Body of pancreas (tissue), 4 donors: ENCODE results near the gene MFSD12. TPM values are rescaled to one million over a fixed set of nuclear protein-coding genes. Genes with fewer than 3 reads are reported as not detected.

Source experiments
- ATAC-seq: fragments of 150-250 bp; one replicate; pipeline ENCODE4 v1.9.1; 2016
- DNase-seq, 4 donors: peaks; one replicate each; pipeline ENCODE4 v3.0.0-alpha.2; 2019
- H3K27ac ChIP-seq, 4 donors: fragments of 200-600 bp; sonication (generic); 1 replicate in 3 of 4; 2 replicates in 1 of 4; pipeline versions ENCODE4 v1.5.1 to v1.6.1; 2016 to 2019; ENCODE audit warnings: mild to moderate bottlenecking in 1 of 4, mixed read lengths in 1 of 4, moderate library complexity in 1 of 4
- H3K27me3 ChIP-seq, 2 donors: fragments of 200-600 bp; sonication (generic); one replicate each; pipeline ENCODE4 v1.6.0; 2016; ENCODE audit warnings: mild to moderate bottlenecking in 1 of 2
- H3K36me3 ChIP-seq, 2 donors: fragments of 200-600 bp; sonication (generic); replicated peaks in 1 of 2; 2 replicates each; pipeline ENCODE4 v1.5.1; 2016; ENCODE audit warnings: low read depth in 2 of 2; ENCODE audit not compliant: insufficient read depth in 1 of 2
- H3K4me1 ChIP-seq: fragments of 200-600 bp; sonication (generic); one replicate; pipeline ENCODE4 v1.6.0; 2016
- H3K4me3 ChIP-seq, 2 donors: fragments of 200-600 bp; sonication (generic); 1 replicate in 1 of 2; 2 replicates in 1 of 2; pipeline ENCODE4 v1.5.1; 2016 to 2019
- H3K9me3 ChIP-seq, 3 donors: fragments of 200-600 bp; sonication (generic); 1 replicate in 2 of 3; 2 replicates in 1 of 3; pipeline ENCODE4 v1.5.1; 2016
- CTCF ChIP-seq, 7 experiments: fragments of 450-650 bp in 4 of 7; fragments of 200-600 bp in 3 of 7; sonication (generic) in 3 of 7; IDR thresholded peaks; one replicate each; pipeline ENCODE4 v1.5.1; 2016 to 2019; ENCODE audit warnings: antibody characterized with exemption in 7 of 7
- POLR2A ChIP-seq, 3 donors: fragments of 450-650 bp; IDR thresholded peaks; one replicate each; pipeline ENCODE4 v1.6.1; 2016; ENCODE audit warnings: antibody characterized with exemption in 3 of 3, mild to moderate bottlenecking in 2 of 3
- WGBS, 2 donors: methylation state at CpG; one replicate each; pipeline ENCODE4 v1.1.5; 2017; 5-methylcytosine and 5-hydroxymethylcytosine counted together
- intact Hi-C: fragments of 100-400 bp; cut with DNase I; formaldehyde crosslinking; loops from one replicate; pipeline ENCODE4 v1.15.1; 2023
- total RNA-seq, 2 donors: library from RNA; depleted of rRNA; stranded (reverse); fragments of >200 nt; gene quantifications; one replicate each; pipeline ENCODE4 v1.1.0, GENCODE V29; 2016

MFSD12 gene
- total RNA-seq, 2 donors from 2014 or later: 64.3 to 78.8 TPM

- H3K27ac ChIP-seq: no peak overlapping the region
- no peaks in the 10 kb centered on the region for H3K27me3 ChIP-seq
- H3K9me3 ChIP-seq: no peaks in the 10 kb centered on the region
- no peak overlapping the region for H3K4me3 ChIP-seq
- no peak for TF ChIP-seq POLR2A (IDR thresholded peaks at IDR 0.05)
- no peak for TF ChIP-seq CTCF (IDR thresholded peaks at IDR 0.05)
- H3K4me1 ChIP-seq: peaks cover 28% of the 10 kb centered on the region
- intact Hi-C loops: no loop called here
- no peaks in the 10 kb centered on the region for H3K36me3 ChIP-seq
- DNase-seq: no peak
- WGBS, 2 donors: 73 to 91% methylated on average over 7 of the region's 7 CpGs
- ATAC-seq: no peak
These were observed 36.3 kb downstream of the MFSD12 start for GRCh38 chr19:3521104-3521445.

DNA sequence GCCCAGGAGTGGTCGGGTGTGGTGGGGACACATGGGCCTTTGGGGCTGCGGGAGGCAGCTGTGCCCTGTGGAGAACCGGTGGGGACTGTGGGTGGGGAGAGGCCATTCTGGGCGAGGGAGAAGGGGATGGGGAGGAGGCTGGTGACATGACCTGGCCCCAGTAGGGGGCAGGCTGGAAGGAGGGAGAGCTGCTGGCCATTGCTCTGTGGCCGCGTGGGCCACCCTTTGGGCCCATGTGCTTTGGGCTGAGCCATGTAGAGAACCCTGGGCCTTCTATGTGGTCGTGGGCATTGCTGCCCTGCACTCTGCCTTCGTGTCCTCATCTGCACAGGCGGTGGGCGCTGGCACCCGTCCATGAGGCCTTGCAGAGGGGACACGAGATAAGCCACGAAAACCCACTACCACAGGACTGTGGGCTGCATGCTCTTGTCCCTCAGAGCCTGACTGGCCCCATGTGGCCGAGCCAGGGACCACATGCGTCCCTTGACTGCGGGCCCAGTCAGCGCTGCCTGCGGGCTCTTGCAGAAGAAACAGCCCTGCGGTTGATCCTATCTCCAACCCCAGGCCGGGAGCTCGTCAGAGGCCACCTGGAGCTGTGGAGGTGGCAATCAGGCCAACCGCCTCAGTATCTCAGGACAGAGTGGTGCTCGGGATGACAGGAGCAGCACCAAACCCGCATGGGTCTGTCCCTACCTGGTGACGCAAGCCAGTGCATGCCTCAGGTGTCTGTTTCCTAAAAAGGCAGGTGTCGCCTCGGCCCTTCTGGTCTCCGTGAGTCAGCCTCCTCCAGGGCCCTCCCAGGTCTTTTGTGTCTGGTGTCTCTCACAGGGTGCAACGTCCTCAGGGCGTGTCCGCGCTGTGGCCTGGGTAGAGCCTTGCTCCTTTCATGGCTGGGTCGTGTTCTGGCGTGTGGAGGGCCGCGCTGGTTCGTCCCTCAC is 37.0 kb downstream of the MFSD12 start:
- no peaks in the 10 kb centered on the region for H3K36me3 ChIP-seq
- WGBS, 2 donors: 84 to 87% methylated on average over 6 to 37 of the region's 37 CpGs
- no peak for DNase-seq

DNA sequence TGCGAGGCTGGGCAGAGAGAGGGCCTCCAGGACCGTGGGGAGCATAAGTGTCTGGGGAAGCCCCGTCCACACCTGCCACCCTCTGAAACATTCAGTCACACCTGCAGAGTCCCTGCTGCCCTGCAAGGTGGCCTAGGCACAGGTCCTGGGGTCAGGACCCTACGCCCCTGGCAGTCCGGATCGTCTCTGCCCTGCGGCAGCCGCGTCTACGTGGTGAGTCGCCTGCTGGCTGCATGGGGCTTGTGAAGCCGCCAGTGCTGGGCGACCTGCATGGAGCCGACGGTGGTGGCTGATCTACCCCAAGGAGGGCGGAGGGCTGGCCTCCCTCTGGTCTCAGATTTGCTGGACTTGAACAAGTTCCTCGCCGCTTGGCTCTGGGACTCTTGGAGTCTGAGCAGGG is 38.3 kb downstream of the MFSD12 start:
- H3K27me3 ChIP-seq: no peaks in the 10 kb centered on the region
- H3K4me3 ChIP-seq: no peak overlapping the region
- intact Hi-C loops: no loop called here
- no peaks in the 10 kb centered on the region for H3K36me3 ChIP-seq
- H3K9me3 ChIP-seq: no peaks in the 10 kb centered on the region
- DNase-seq (no peak), ATAC-seq (no peak)
- WGBS, 2 donors: 74 to 87% methylated on average over 3 to 12 of the region's 18 CpGs
- H3K4me1 ChIP-seq: peaks cover 29% of the 10 kb centered on the region
- H3K27ac ChIP-seq: no peak overlapping the region
- TF ChIP-seq CTCF (IDR thresholded peaks at IDR 0.05): no peak
- TF ChIP-seq POLR2A (IDR thresholded peaks at IDR 0.05): no peak

More for the DNA sequence above, 37.0 kb downstream of the MFSD12 start:
- Histone ChIP-seq H3K9me3 (no peaks in the 10 kb centered on the region), H3K4me1 (peaks cover 29% of the 10 kb centered on the region), H3K4me3 (no peak overlapping the region), H3K27me3 (no peaks in the 10 kb centered on the region), H3K27ac (no peak overlapping the region)
- no peak for ATAC-seq
- TF ChIP-seq POLR2A (IDR thresholded peaks at IDR 0.05) (no peak), CTCF (IDR thresholded peaks at IDR 0.05) (no peak)
- intact Hi-C loops: no loop called here

DNA sequence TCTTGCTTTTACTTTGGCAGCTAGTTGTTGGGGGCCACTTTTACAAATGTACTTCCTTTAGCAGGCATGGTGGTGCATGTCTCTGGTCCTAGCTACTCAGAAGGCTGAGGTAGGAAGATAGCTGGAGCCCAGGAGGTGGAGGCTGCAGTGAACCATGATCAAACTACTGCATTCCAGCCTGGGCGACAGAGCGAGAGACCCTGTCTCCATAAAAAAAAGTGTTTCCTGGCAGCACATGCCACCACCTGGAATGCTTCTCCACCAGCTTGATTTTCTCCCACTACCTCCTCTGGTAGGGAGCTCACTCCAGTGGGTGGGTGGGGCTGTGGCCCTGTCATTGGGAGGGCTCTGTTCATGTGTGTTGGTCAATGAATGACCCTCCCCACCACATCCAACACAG is 38.7 kb downstream of the MFSD12 start:
- H3K27me3 ChIP-seq: no peaks in the 10 kb centered on the region
- no peaks in the 10 kb centered on the region for H3K9me3 ChIP-seq
- no peak overlapping the region for H3K27ac ChIP-seq
- no peak for ATAC-seq
- DNase-seq: peak in 1 of 4 donors; percentile 45
- H3K4me3 ChIP-seq: no peak overlapping the region
- TF ChIP-seq CTCF (IDR thresholded peaks at IDR 0.05) (no peak), POLR2A (IDR thresholded peaks at IDR 0.05) (no peak)
- intact Hi-C loops: no loop called here
- H3K4me1 ChIP-seq: peaks cover 29% of the 10 kb centered on the region
- whole genome bisulfite sequencing, 2 donors: 38 to 46% methylated on average over 2 of the region's 2 CpGs
- no peaks in the 10 kb centered on the region for H3K36me3 ChIP-seq

DNA sequence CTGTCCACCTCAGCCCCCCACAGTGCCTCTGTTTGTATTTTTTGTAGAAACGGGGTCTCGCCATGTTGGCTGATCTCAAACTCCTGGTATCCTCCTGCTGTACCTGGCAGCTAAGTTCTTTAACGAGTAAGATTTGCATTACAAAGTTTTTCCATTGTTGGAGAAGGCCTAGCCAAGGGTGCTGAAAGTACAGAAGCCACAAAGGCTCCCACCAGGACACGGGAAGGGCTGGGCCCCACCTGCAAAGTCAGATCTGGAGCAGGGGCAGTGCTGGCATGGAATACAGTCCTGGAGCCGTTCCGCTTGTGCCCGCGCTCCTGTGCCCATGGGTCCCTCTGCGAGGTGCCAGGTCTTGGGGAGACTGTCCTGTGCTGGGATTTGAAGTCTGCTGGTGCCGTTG is 39.1 kb downstream of the MFSD12 start:
- no peaks in the 10 kb centered on the region for H3K9me3 ChIP-seq
- no peaks in the 10 kb centered on the region for H3K36me3 ChIP-seq
- ATAC-seq (no peak), DNase-seq (no peak)
- peaks cover 32% of the 10 kb centered on the region for H3K4me1 ChIP-seq
- no peak for TF ChIP-seq POLR2A (IDR thresholded peaks at IDR 0.05)
- TF ChIP-seq CTCF (IDR thresholded peaks at IDR 0.05): no peak
- 64 to 71% methylated on average over 3 to 10 of the region's 10 CpGs for WGBS, 2 donors
- intact Hi-C loops: no loop called here
- H3K27ac ChIP-seq: no peak overlapping the region
- H3K4me3 ChIP-seq: no peak overlapping the region
- no peaks in the 10 kb centered on the region for H3K27me3 ChIP-seq
